ENCODE data around the gene CLEC10A.
"Not testable (repeated sequence)": the region's sequence is repeated elsewhere in the genome, so short reads cannot be mapped to it uniquely, and the experiment has no call there.

The CLEC10A gene

DNA sequence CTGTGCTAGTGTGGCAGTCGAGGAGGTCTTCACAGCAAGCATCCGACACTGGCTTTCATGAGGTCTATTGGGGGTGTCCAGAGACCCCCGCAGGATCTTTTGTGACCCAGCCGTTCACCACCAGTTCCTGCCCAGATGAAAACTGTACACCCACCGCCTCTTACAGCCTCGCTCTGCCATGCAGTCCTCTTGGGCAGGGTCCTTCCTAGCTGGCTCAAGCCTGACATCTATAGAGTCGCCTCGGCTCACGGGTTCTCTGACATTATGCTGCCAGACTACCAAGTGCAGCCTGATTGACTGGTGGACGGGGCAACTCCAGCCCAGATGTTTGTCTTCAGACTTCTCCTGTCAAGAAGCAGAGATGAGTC is 14.6 kb upstream of the CLEC10A start:
- CTCF ChIA-PET, result no interaction called here

DNA sequence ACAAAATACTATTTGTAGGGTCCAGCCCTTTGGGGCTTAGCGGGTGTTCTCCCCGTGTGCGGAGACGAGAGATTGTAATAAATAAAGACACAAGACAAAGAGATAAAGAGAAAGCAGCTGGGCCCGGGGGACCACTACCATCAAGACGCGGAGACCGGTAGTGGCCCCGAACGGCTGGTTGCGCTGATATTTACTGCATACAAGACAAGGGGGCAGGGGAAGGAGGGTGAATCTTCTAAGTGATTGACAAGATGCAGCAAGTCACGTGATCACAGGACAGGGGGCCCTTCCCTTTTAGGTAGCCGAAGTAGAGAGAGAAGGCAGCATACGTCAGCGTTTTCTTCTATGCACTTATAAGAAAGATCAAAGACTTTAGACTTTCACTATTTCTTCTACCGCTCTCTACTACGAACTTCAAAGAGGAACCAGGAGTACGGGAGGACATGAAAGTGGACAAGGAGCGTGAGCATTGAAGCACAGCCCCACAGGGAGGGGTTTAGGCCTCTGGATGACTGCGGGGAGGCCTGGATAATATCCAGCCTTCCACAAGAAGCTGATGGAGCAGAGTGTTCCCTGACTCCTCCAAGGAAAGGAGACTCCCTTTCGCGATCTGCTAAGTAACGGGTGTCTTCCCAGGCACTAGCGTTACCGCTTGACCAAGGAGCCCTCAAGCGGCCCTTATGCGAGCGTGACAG is 11.4 kb upstream of the CLEC10A start:
- H3K4me1 ChIP-seq (ENCODE audit: control insufficient read depth, insufficient read depth, low read length); POLR2A ChIA-PET; H3K27ac ChIP-seq (ENCODE audit: extremely low read depth, low read depth, low read length); H3K36me3 ChIP-seq (ENCODE audit: control insufficient read depth in 2 of 2, insufficient read depth in 1 of 2, low read length in 2 of 2); H3K4me3 ChIP-seq (ENCODE audit: low read depth, low read length); H3K9me3 ChIP-seq (ENCODE audit: control insufficient read depth, insufficient read depth, low read depth, low read length); CTCF ChIA-PET: not testable (repeated sequence)

More for the DNA sequence above, 14.6 kb upstream of the CLEC10A start:
- Histone ChIP-seq H3K36me3 (ENCODE audit: control insufficient read depth in 2 of 2, insufficient read depth in 1 of 2, low read length in 2 of 2) (no peaks in the 10 kb centered on the region), H3K27ac (ENCODE audit: extremely low read depth, low read depth, low read length) (no peak overlapping the region), H3K4me1 (ENCODE audit: control insufficient read depth, insufficient read depth, low read length) (no peaks in the 10 kb centered on the region), H3K4me3 (ENCODE audit: low read depth, low read length) (no peak overlapping the region), H3K9me3 (ENCODE audit: control insufficient read depth, insufficient read depth, low read depth, low read length) (no peaks in the 10 kb centered on the region)
- TF ChIP-seq, protein P1, sequence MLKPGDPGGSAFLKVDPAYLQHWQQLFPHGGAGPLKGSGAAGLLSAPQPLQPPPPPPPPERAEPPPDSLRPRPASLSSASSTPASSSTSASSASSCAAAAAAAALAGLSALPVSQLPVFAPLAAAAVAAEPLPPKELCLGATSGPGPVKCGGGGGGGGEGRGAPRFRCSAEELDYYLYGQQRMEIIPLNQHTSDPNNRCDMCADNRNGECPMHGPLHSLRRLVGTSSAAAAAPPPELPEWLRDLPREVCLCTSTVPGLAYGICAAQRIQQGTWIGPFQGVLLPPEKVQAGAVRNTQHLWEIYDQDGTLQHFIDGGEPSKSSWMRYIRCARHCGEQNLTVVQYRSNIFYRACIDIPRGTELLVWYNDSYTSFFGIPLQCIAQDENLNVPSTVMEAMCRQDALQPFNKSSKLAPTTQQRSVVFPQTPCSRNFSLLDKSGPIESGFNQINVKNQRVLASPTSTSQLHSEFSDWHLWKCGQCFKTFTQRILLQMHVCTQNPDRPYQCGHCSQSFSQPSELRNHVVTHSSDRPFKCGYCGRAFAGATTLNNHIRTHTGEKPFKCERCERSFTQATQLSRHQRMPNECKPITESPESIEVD (tag by site-specific recombination; IDR thresholded peaks at IDR 0.05), result no peak
- TF ChIP-seq ZNF510 (tag by site-specific recombination; IDR thresholded peaks at IDR 0.05; ENCODE audit: insufficient replicate concordance) (no peak), SP3 (tag by site-specific recombination; IDR thresholded peaks at IDR 0.05) (no peak), ZNF324 (tag by site-specific recombination; IDR thresholded peaks at IDR 0.05) (no peak), ZNF544 (tag by site-specific recombination; IDR thresholded peaks at IDR 0.05) (no peak), SP2 (tag by site-specific recombination; IDR thresholded peaks at IDR 0.05) (no peak), HOXD13 (CRISPR knock-in tag; IDR thresholded peaks at IDR 0.05; ENCODE audit: borderline replicate concordance) (no peak), IKZF3 (tag by site-specific recombination; IDR thresholded peaks at IDR 0.05) (no peak), ZNF341 (tag by site-specific recombination; IDR thresholded peaks at IDR 0.05; ENCODE audit: low read depth) (no peak), RBAK (tag by site-specific recombination; IDR thresholded peaks at IDR 0.05) (no peak), GFI1B (tag by site-specific recombination; IDR thresholded peaks at IDR 0.05) (no peak)
- TF ChIP-seq, protein P2, sequence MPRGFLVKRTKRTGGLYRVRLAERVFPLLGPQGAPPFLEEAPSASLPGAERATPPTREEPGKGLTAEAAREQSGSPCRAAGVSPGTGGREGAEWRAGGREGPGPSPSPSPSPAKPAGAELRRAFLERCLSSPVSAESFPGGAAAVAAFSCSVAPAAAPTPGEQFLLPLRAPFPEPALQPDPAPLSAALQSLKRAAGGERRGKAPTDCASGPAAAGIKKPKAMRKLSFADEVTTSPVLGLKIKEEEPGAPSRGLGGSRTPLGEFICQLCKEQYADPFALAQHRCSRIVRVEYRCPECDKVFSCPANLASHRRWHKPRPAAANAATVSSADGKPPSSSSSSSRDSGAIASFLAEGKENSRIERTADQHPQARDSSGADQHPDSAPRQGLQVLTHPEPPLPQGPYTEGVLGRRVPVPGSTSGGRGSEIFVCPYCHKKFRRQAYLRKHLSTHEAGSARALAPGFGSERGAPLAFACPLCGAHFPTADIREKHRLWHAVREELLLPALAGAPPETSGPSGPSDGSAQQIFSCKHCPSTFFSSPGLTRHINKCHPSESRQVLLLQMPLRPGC (tag by site-specific recombination; IDR thresholded peaks at IDR 0.05), result no peak
- TF ChIP-seq, protein P3, sequence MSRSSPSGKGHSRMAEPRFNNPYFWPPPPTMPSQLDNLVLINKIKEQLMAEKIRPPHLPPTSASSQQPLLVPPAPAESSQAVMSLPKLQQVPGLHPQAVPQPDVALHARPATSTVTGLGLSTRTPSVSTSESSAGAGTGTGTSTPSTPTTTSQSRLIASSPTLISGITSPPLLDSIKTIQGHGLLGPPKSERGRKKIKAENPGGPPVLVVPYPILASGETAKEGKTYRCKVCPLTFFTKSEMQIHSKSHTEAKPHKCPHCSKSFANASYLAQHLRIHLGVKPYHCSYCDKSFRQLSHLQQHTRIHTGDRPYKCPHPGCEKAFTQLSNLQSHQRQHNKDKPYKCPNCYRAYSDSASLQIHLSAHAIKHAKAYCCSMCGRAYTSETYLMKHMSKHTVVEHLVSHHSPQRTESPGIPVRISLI (tag by site-specific recombination; IDR thresholded peaks at IDR 0.05), result no peak
- POLR2A ChIA-PET, result no interaction called here

DNA sequence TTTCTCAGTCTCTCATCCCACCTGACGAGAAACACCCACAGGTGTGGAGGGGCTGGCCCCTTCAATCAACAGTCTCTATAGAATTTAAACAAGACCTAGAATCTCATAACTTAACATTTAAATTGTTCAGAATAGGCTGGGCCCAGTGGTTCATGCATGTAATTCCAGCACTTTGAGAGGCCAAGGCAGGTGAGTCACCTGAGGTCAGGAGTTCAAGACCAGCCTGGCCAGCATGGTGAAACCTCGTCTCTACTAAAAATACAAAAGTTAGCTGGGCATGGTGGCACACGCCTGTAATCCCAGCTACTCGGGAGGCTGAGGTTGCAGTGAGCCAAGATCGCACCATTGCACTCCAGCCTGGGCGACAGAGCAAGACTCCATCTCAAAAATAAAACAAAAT is 9.5 kb upstream of the CLEC10A start:
- H3K4me1 ChIP-seq (ENCODE audit: control insufficient read depth, insufficient read depth, low read length); POLR2A ChIA-PET; H3K9me3 ChIP-seq (ENCODE audit: control insufficient read depth, insufficient read depth, low read depth, low read length); H3K27ac ChIP-seq (ENCODE audit: extremely low read depth, low read depth, low read length); H3K4me3 ChIP-seq (ENCODE audit: low read depth, low read length); H3K36me3 ChIP-seq (ENCODE audit: control insufficient read depth in 2 of 2, insufficient read depth in 1 of 2, low read length in 2 of 2): not testable (repeated sequence)
- CTCF ChIA-PET, result interaction anchor here (1.3 kb wide), 1 partner anchor 12 kb away, joined by 9 read pairs; no protein-coding TSS in a partner anchor
- TF ChIP-seq, protein P4, sequence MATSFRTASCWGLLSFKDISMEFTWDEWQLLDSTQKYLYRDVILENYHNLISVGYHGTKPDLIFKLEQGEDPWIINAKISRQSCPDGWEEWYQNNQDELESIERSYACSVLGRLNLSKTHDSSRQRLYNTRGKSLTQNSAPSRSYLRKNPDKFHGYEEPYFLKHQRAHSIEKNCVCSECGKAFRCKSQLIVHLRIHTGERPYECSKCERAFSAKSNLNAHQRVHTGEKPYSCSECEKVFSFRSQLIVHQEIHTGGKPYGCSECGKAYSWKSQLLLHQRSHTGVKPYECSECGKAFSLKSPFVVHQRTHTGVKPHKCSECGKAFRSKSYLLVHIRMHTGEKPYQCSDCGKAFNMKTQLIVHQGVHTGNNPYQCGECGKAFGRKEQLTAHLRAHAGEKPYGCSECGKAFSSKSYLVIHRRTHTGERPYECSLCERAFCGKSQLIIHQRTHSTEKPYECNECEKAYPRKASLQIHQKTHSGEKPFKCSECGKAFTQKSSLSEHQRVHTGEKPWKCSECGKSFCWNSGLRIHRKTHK (tag by site-specific recombination; IDR thresholded peaks at IDR 0.05), result peak; percentile 36; the same call in 1 of the 2 replicates

DNA sequence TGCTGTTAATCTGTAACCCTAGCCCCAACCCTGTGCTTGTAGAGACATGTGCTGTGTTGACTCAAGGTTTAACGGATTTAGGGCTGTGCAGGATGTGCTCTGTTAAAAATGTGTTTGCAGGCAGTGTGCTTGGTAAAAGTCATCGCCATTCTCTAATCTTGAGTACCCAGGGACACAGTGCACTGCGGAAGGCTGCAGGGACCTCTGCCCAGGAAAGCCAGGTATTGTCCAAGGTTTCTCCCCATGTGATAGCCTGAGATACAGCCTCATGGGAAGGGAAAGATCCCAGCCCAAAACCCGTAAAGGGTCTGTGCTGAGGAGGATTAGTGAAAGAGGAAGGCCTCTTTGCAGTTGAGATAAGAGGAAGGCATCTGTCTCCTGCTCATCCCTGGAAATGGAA is 8.4 kb upstream of the CLEC10A start:
- CTCF ChIA-PET; POLR2A ChIA-PET; H3K27ac ChIP-seq (ENCODE audit: extremely low read depth, low read depth, low read length); H3K4me1 ChIP-seq (ENCODE audit: control insufficient read depth, insufficient read depth, low read length); H3K9me3 ChIP-seq (ENCODE audit: control insufficient read depth, insufficient read depth, low read depth, low read length); H3K36me3 ChIP-seq (ENCODE audit: control insufficient read depth in 2 of 2, insufficient read depth in 1 of 2, low read length in 2 of 2); H3K4me3 ChIP-seq (ENCODE audit: low read depth, low read length): not testable (repeated sequence)

Data from HEK293 (cell line).